MM.1S (cell line): ENCODE data around the gene HTR7.
A peak's percentile ranks its signal among the peaks of the same experiment; 100 is the strongest.

Source experiments
- DNase-seq: peaks from one replicate; pipeline ENCODE4 v3.0.0-alpha.2; 2015
- H2AFZ ChIP-seq: fragments of 300-600 bp; sonication (generic); 2 replicates; pipeline ENCODE4 v1.6.0; 2016; ENCODE audit warnings: antibody characterized with exemption, low read length
- H3F3A ChIP-seq: fragments of 300-600 bp; sonication (generic); 2 replicates; pipeline ENCODE4 v1.6.1; 2016; ENCODE audit warnings: mild to moderate bottlenecking, antibody characterized with exemption, low read length, moderate library complexity, mixed read lengths; ENCODE audit not compliant: insufficient read depth
- H3K27ac ChIP-seq: fragments of 300-600 bp; sonication (generic); 2 replicates; pipeline ENCODE4 v1.5.1; 2016; ENCODE audit warnings: mild to moderate bottlenecking, low read length
- H3K27me3 ChIP-seq: fragments of 300-600 bp; sonication (generic); replicated peaks from 2 replicates; pipeline ENCODE4 v1.6.0; 2016; ENCODE audit warnings: low read length; ENCODE audit not compliant: insufficient read depth
- H3K36me3 ChIP-seq: fragments of 300-600 bp; sonication (generic); replicated peaks from 2 replicates; pipeline ENCODE4 v1.6.1; 2016; ENCODE audit warnings: mild to moderate bottlenecking, low read length, mixed read lengths; ENCODE audit not compliant: insufficient read depth
- H3K4me1 ChIP-seq: fragments of 300-600 bp; sonication (generic); 2 replicates; pipeline ENCODE4 v1.6.1; 2016; ENCODE audit warnings: low read length, mixed read lengths
- H3K4me2 ChIP-seq: fragments of 300-600 bp; sonication (generic); 2 replicates; pipeline ENCODE4 v1.6.0; 2016; ENCODE audit warnings: low read depth, low read length
- H3K4me3 ChIP-seq: fragments of 300-600 bp; sonication (generic); 2 replicates; pipeline ENCODE4 v1.5.1; 2016; ENCODE audit warnings: low read length, mixed read lengths
- H3K79me2 ChIP-seq: fragments of 300-600 bp; sonication (generic); 2 replicates; pipeline ENCODE4 v1.6.1; 2016; ENCODE audit warnings: mixed run types, low read length, mixed read lengths
- H3K9ac ChIP-seq: fragments of 300-600 bp; sonication (generic); 2 replicates; pipeline ENCODE4 v1.6.1; 2016; ENCODE audit warnings: low read length, mixed read lengths
- H3K9me2 ChIP-seq: fragments of 300-600 bp; sonication (generic); replicated peaks from 2 replicates; pipeline ENCODE4 v1.6.1; 2016; ENCODE audit warnings: mild to moderate bottlenecking, low read length, mixed read lengths; ENCODE audit not compliant: insufficient read depth
- H3K9me3 ChIP-seq: fragments of 300-600 bp; sonication (generic); replicated peaks from 2 replicates; pipeline ENCODE4 v1.6.1; 2016; ENCODE audit warnings: mild to moderate bottlenecking, low read length, mixed read lengths; ENCODE audit not compliant: insufficient read depth
- H4K20me1 ChIP-seq: fragments of 300-600 bp; sonication (generic); 2 replicates; pipeline ENCODE4 v1.6.1; 2016; ENCODE audit warnings: mild to moderate bottlenecking, low read length, moderate library complexity, mixed read lengths; ENCODE audit not compliant: insufficient read depth
- CTCF ChIP-seq: fragments of 300-600 bp; sonication (generic); IDR thresholded peaks from 2 replicates; pipeline ENCODE4 v1.5.1; 2016; ENCODE audit warnings: antibody characterized with exemption, low read length, mixed read lengths
- EZH2 ChIP-seq: fragments of 300-600 bp; sonication (generic); optimal IDR thresholded peaks from 2 replicates; pipeline ENCODE3; 2017; ENCODE audit warnings: low read depth, mild to moderate bottlenecking, antibody characterized with exemption, low read length, mixed read lengths
- EZH2phosphoT487 ChIP-seq: fragments of 300-600 bp; sonication (generic); IDR thresholded peaks from 2 replicates; pipeline ENCODE4 v1.6.1; 2018; ENCODE audit warnings: antibody characterized with exemption, low read length

Gene HTR7

DNA sequence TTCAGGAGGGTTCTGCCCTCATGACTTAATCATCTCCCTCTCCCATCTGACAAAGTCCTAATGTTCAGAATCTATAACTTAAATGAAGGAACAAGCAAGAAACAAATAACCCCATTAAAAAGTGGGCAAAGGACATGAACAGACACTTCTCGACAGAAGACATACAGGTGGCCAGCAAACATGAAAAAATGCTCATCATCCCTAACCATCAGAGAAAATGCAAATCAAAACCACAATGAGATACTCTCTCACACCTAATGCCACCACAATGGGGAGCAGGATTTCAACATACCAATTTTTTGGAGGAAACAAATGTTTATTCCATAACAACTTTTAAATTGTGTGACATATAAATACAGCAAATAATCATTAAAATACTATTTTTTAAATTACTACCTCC, 3.0 kb upstream of the HTR7 start:
- no peak overlapping the region for H2AFZ ChIP-seq
- DNase-seq = peak; percentile 58
- no peaks in the 10 kb centered on the region for H3K9me3 ChIP-seq
- H3K4me2 ChIP-seq = no peak overlapping the region
- no peaks in the 10 kb centered on the region for H3K27me3 ChIP-seq
- TF ChIP-seq EZH2 (no peak), CTCF (no peak), EZH2phosphoT487 (no peak)
- no peaks in the 10 kb centered on the region for H3K79me2 ChIP-seq
- peaks cover 11% of the 10 kb centered on the region for H3K4me1 ChIP-seq
- no peaks in the 10 kb centered on the region for H3F3A ChIP-seq
- no peak overlapping the region for H3K27ac ChIP-seq
- no peak overlapping the region for H3K9ac ChIP-seq
- no peak overlapping the region for H3K4me3 ChIP-seq
- H3K36me3 ChIP-seq = no peaks in the 10 kb centered on the region
- H4K20me1 ChIP-seq = no peaks in the 10 kb centered on the region
- H3K9me2 ChIP-seq = no peaks in the 10 kb centered on the region

GRCh38 chr10:90859321-90859751, 1.5 kb upstream of the HTR7 start:
- H3K4me2 ChIP-seq = no peak overlapping the region

DNA sequence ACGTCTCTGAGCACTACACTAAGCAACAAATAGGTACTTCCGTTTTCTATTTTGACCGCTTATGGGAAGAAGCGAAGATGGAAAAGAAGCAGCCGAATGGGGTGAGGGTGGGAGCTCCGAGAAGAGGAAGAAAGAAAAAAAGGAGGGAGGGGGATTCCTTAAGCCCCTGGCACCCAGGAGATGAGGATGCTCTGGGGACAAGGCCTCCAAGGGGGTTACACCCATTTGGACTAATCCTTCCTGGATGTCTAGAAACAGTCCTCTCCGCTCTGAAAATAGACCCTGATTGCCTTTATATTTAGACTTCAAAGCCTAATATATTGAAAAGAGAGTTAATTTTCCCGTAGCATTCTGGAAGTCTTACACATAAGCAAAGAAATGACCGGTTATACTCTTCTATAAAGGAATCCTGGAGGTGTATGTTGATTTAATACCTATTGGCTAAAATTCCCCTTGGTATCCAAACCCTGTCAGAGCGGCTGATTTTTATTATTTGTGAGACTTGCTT, 676 bp upstream of the HTR7 start:
- H4K20me1 ChIP-seq = no peaks in the 10 kb centered on the region
- no peaks in the 10 kb centered on the region for H3K27me3 ChIP-seq
- no peak overlapping the region for H3K27ac ChIP-seq
- DNase-seq = no peak
- no peak overlapping the region for H3K9ac ChIP-seq
- H3F3A ChIP-seq = no peaks in the 10 kb centered on the region
- TF ChIP-seq CTCF = no peak
- no peak for TF ChIP-seq EZH2phosphoT487
- TF ChIP-seq EZH2 = no peak
- peaks cover 8% of the 10 kb centered on the region for H3K4me1 ChIP-seq
- H3K4me3 ChIP-seq = peak overlapping the region; percentile 43; the same call in 1 of the 2 replicates
- H3K79me2 ChIP-seq = no peaks in the 10 kb centered on the region
- no peaks in the 10 kb centered on the region for H3K9me2 ChIP-seq
- H3K36me3 ChIP-seq = no peaks in the 10 kb centered on the region
- H2AFZ ChIP-seq = peak overlapping the region; percentile 61
- no peaks in the 10 kb centered on the region for H3K9me3 ChIP-seq
- H3K4me2 ChIP-seq = peak overlapping the region; percentile 58; the same call in 1 of the 2 replicates

More at GRCh38 chr10:90859321-90859751, 1.5 kb upstream of the HTR7 start:
- Histone ChIP-seq H3K9ac (no peak overlapping the region), H4K20me1 (no peaks in the 10 kb centered on the region), H3K27ac (no peak overlapping the region), H3K79me2 (no peaks in the 10 kb centered on the region), H2AFZ (no peak overlapping the region), H3K9me3 (no peaks in the 10 kb centered on the region), H3K4me3 (no peak overlapping the region), H3K36me3 (no peaks in the 10 kb centered on the region), H3K9me2 (no peaks in the 10 kb centered on the region), H3F3A (no peaks in the 10 kb centered on the region), H3K4me1 (peaks cover 8% of the 10 kb centered on the region), H3K27me3 (no peaks in the 10 kb centered on the region)
- TF ChIP-seq EZH2phosphoT487 (no peak), CTCF (no peak), EZH2 (no peak)
- no peak for DNase-seq
